ENCODE measurements around the gene GREM1. TPM values are rescaled to one million over a fixed set of nuclear protein-coding genes. Genes with fewer than 3 reads are reported as not detected.
A peak's percentile ranks its signal among the peaks of the same experiment; 100 is the strongest.

GREM1 gene
- total and polyA plus RNA-seq, 2 of the 4 experiments (the other 2 are of a cell fraction): 848 to 852 TPM

DNA sequence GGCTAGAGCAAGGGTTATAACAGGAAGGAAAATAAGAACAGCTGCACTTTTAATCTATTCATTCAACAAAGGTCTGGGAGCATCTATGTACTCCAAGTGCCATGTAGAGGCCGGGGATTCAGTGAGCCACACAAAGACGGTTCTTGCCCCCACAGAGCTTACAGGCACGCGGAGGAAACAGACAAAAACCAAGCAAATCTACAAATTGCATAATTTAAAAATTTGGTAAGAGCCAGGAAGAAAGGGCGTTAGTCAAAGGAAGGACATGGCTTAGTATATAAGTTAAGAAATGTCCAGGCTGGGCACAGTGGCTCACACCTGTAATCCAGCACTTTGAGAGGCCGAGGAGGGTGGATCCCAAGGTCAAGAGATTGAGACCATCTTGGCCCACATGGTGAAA lies 10.4 kb upstream of the GREM1 start:
- H4K20me1 ChIP-seq (ENCODE audit: insufficient read depth, low read length): no peaks in the 10 kb centered on the region
- no peaks in the 10 kb centered on the region for H3K36me3 ChIP-seq (ENCODE audit: control insufficient read depth, insufficient read depth, low read length)
- dilution Hi-C loops (cut with HindIII; ENCODE audit: low sequenced_read_pairs, unreplicated experiment): no loop called here
- peak overlapping the region; percentile 26 for H2BK5ac ChIP-seq (ENCODE audit: low read depth, low read length, poor library complexity, severe bottlenecking)
- CTCF ChIA-PET: interaction anchor here (1.5 kb wide), 1 partner anchor 8 kb away, joined by 6 read pairs; no protein-coding TSS in a partner anchor
- peak overlapping the region; percentile 16; the same call in 1 of the 2 replicates for H2BK20ac ChIP-seq (ENCODE audit: low read depth, low read length)
- peak overlapping the region; percentile 59; the same call in 1 of the 2 replicates for H3K4ac ChIP-seq (ENCODE audit: low read depth, low read length)
- BruUV-seq (replicated peaks): no TSS peak
- peak overlapping the region; percentile 27; the same call in 1 of the 3 replicates for H2BK15ac ChIP-seq (ENCODE audit: low read depth, low read length)
- no peak overlapping the region for H3K23ac ChIP-seq (ENCODE audit: low read depth, low read length)
- H3K27me3 ChIP-seq (ENCODE audit: control insufficient read depth, insufficient read depth, low read length): peaks cover 3% of the 10 kb centered on the region; the same call in 1 of the 2 replicates
- no peak for TF ChIP-seq FOS (IDR thresholded peaks at IDR 0.05; ENCODE audit: low read depth, low read length)
- TF ChIP-seq, protein P1, sequence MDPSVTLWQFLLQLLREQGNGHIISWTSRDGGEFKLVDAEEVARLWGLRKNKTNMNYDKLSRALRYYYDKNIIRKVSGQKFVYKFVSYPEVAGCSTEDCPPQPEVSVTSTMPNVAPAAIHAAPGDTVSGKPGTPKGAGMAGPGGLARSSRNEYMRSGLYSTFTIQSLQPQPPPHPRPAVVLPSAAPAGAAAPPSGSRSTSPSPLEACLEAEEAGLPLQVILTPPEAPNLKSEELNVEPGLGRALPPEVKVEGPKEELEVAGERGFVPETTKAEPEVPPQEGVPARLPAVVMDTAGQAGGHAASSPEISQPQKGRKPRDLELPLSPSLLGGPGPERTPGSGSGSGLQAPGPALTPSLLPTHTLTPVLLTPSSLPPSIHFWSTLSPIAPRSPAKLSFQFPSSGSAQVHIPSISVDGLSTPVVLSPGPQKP (IDR thresholded peaks at IDR 0.05; ENCODE audit: borderline replicate concordance, low read depth, low read length): no peak
- TF ChIP-seq MAZ (IDR thresholded peaks at IDR 0.05; ENCODE audit: borderline replicate concordance, low read depth, low read length): no peak
- TF ChIP-seq MAFK (IDR thresholded peaks at IDR 0.05; ENCODE audit: low read depth, low read length): no peak
- TF ChIP-seq SMC3 (IDR thresholded peaks at IDR 0.05; ENCODE audit: low read depth, low read length): no peak
- no peak for TF ChIP-seq CHD1 (IDR thresholded peaks at IDR 0.05; ENCODE audit: low read depth, low read length)
- no peak for TF ChIP-seq RFX5 (IDR thresholded peaks at IDR 0.05; ENCODE audit: low read depth, low read length)
- H3K4me1 ChIP-seq (ENCODE audit: control insufficient read depth, insufficient read depth, low read length): peaks cover 31% of the 10 kb centered on the region
- no peak overlapping the region for H3K4me3 ChIP-seq (ENCODE audit: insufficient read depth, low read depth, low read length)
- H3K9me1 ChIP-seq (ENCODE audit: insufficient read depth, low read length): peaks cover 11% of the 10 kb centered on the region; the same call in 1 of the 2 replicates
- in situ Hi-C loops (cut with MboI; ENCODE audit: low sequenced_read_pairs): no loop called here
- H3K79me1 ChIP-seq (ENCODE audit: low read depth in 1 of 2, low read length in 2 of 2): no peaks in the 10 kb centered on the region
- H2AK5ac ChIP-seq (ENCODE audit: low read depth, low read length): peak overlapping the region; percentile 56
- no peak overlapping the region for H4K8ac ChIP-seq (ENCODE audit: low read depth in 2 of 2, low read length in 2 of 2)
- H2AFZ ChIP-seq (replicated peaks; ENCODE audit: low read length, poor library complexity): no peak overlapping the region
- intact Hi-C loops (cut with micrococcal nuclease): no loop called here
- ATAC-seq (ENCODE audit: low read depth): no peak
- peak overlapping the region; percentile 26 for H2AK9ac ChIP-seq (replicated peaks; ENCODE audit: low read depth, low read length, poor library complexity)
- no peak overlapping the region for H3K14ac ChIP-seq (replicated peaks; ENCODE audit: low read depth, low read length)
- no peaks in the 10 kb centered on the region for H3K9me3 ChIP-seq (ENCODE audit: control insufficient read depth, insufficient read depth, low read length)
- WGBS, 2 experiments (ENCODE audit: extremely low coverage in 2 of 2, insufficient read length in 1 of 2): no CpG with 5 or more reads among the region's 6 CpGs
- H3K27ac ChIP-seq (ENCODE audit: insufficient read depth, low read length): no peak overlapping the region
- 0 out of 2 replicates have a peak overlapping the region, but pooled peaks have one; percentile 16 for H4K91ac ChIP-seq (ENCODE audit: insufficient read depth, low read depth, low read length)
- no peak overlapping the region for H3K56ac ChIP-seq (ENCODE audit: extremely low read depth, insufficient read depth, low read length)
- H2BK120ac ChIP-seq (ENCODE audit: low read depth, low read length): no peak overlapping the region
- no peak overlapping the region for H3K9ac ChIP-seq (ENCODE audit: low read depth, low read length)
- no peak for DNase-seq
- H4K5ac ChIP-seq (ENCODE audit: low read depth, low read length): peak overlapping the region; percentile 64; the same call in 1 of the 2 replicates
- POLR2A ChIA-PET (ENCODE audit: unreplicated experiment): no interaction called here
- H3K18ac ChIP-seq (ENCODE audit: low read depth, low read length): peak overlapping the region; percentile 67; the same call in 1 of the 2 replicates
- no peak overlapping the region for H3K4me2 ChIP-seq (ENCODE audit: low read depth, low read length)
